Endothelial cell of umbilical vein (primary cell): ENCODE data around the gene NPTX1. TPM values are rescaled to one million over a fixed set of nuclear protein-coding genes. Genes with fewer than 3 reads are reported as not detected.

ENCODE experiments used
- BruUV-seq: library from RNA; stranded (reverse); fragments of 400-500 nt; replicated peaks from 2 replicates; lab custom pipeline; 2021; lab: Mats Ljungman, UMichigan
- CTCF ChIA-PET: fragments of 300-600, 350-600 bp; sonication (Branson Sonifier 250); formaldehyde crosslinking; loops from one replicate; lab custom pipeline; 2021; ENCODE audit warnings: antibody characterized with exemption, inconsistent platforms; lab: Charles Lee
- POLR2A ChIA-PET: fragments of 300-600, 350-600 bp; sonication (Branson Sonifier 250); formaldehyde crosslinking; loops from one replicate; lab custom pipeline; 2021; ENCODE audit warnings: antibody characterized with exemption, inconsistent platforms; lab: Charles Lee
- DNase-seq: peaks from one replicate; pipeline ENCODE4 v3.0.0-alpha.2; 2011; ENCODE audit warnings: low read depth, low spot score
- FAIRE-seq: peaks from 2 replicates; lab custom pipeline; 2011; peaks lifted over from hg19 to GRCh38; lab: Jason Lieb, UNC
- H2AFZ ChIP-seq: 2 replicates; pipeline ENCODE4 v1.6.0; 2012; ENCODE audit warnings: low read depth, low read length, control low read depth, inconsistent platforms
- H3K27ac ChIP-seq: 2 replicates; pipeline ENCODE4 v1.5.1; 2011; ENCODE audit warnings: low read depth, mild to moderate bottlenecking, control low read depth, low read length, moderate library complexity; ENCODE audit not compliant: insufficient read depth
- H3K27me3 ChIP-seq, 2 experiments: 2 replicates each; pipeline versions ENCODE4 v1.6.0 to v1.6.1; 2011; ENCODE audit warnings: low read length in 2 of 2, mixed read lengths in 1 of 2; ENCODE audit not compliant: control insufficient read depth in 2 of 2, insufficient read depth in 2 of 2
- H3K36me3 ChIP-seq, 2 experiments: 2 replicates in 1 of 2; 3 replicates in 1 of 2; pipeline ENCODE4 v1.5.1; 2011; ENCODE audit warnings: low read length in 2 of 2, mild to moderate bottlenecking in 1 of 2, moderate library complexity in 1 of 2; ENCODE audit not compliant: control insufficient read depth in 2 of 2, insufficient read depth in 2 of 2; ENCODE audit errors: extremely low read depth in 1 of 2
- H3K4me1 ChIP-seq: 3 replicates; pipeline ENCODE4 v1.5.1; 2011; ENCODE audit warnings: mild to moderate bottlenecking, low read length; ENCODE audit not compliant: control insufficient read depth, insufficient read depth; ENCODE audit errors: extremely low read depth
- H3K4me2 ChIP-seq: 2 replicates; pipeline ENCODE4 v1.6.1; 2011; ENCODE audit warnings: low read length, control low read depth, mixed read lengths; ENCODE audit not compliant: insufficient read depth
- H3K4me3 ChIP-seq, 3 experiments: fragments of 200-600 bp in 1 of 3; sonication (generic), shearing (Covaris generic) in 1 of 3; replicated peaks in 1 of 3; 2 replicates each; pipeline ENCODE4 v1.5.1; 2011 to 2016; ENCODE audit warnings: control low read depth in 3 of 3, low read length in 3 of 3, mild to moderate bottlenecking in 2 of 3, inconsistent platforms in 1 of 3, low read depth in 1 of 3, moderate library complexity in 1 of 3; ENCODE audit not compliant: insufficient read depth in 1 of 3
- H3K79me2 ChIP-seq: 2 replicates; pipeline ENCODE4 v1.6.0; 2012; ENCODE audit warnings: low read length, inconsistent platforms; ENCODE audit not compliant: control insufficient read depth, insufficient read depth
- H3K9ac ChIP-seq: replicated peaks from 2 replicates; pipeline ENCODE3; 2011; ENCODE audit warnings: low read length, control low read depth; ENCODE audit not compliant: insufficient read depth; ENCODE audit errors: extremely low read depth
- H3K9me1 ChIP-seq: replicated peaks from 3 replicates; pipeline ENCODE4 v1.6.0; 2011; ENCODE audit warnings: mild to moderate bottlenecking, low read length; ENCODE audit not compliant: control insufficient read depth, insufficient read depth; ENCODE audit errors: extremely low read depth
- H3K9me3 ChIP-seq: replicated peaks from 2 replicates; pipeline ENCODE4 v1.5.1; 2012; ENCODE audit warnings: low read length, inconsistent platforms; ENCODE audit not compliant: control insufficient read depth, insufficient read depth
- H4K20me1 ChIP-seq: replicated peaks from 2 replicates; pipeline ENCODE3; 2011; ENCODE audit warnings: mild to moderate bottlenecking, low read length; ENCODE audit not compliant: control insufficient read depth, insufficient read depth; ENCODE audit errors: extremely low read depth
- EZH2 ChIP-seq: IDR thresholded peaks from 2 replicates; pipeline ENCODE4 v1.6.1; 2012; ENCODE audit warnings: borderline replicate concordance, low read depth, mild to moderate bottlenecking, moderate library complexity, low read length, inconsistent platforms; ENCODE audit not compliant: severe bottlenecking
- FOS ChIP-seq: IDR thresholded peaks from 2 replicates; pipeline ENCODE4 v1.6.1; 2011; ENCODE audit warnings: mild to moderate bottlenecking, low read length, moderate library complexity, borderline replicate concordance; ENCODE audit not compliant: insufficient read depth
- GATA2 ChIP-seq: IDR thresholded peaks from 2 replicates; pipeline ENCODE4 v1.7.0; 2011; ENCODE audit warnings: low read depth, mild to moderate bottlenecking, moderate library complexity, mixed read lengths, low read length; ENCODE audit not compliant: insufficient read length, insufficient read depth
- JUN ChIP-seq: IDR thresholded peaks from 2 replicates; pipeline ENCODE4 v1.6.1; 2011; ENCODE audit warnings: borderline replicate concordance, low read depth; ENCODE audit not compliant: insufficient read length, insufficient read depth
- MYC ChIP-seq: IDR thresholded peaks from one replicate; pipeline ENCODE4 v1.6.1; 2011; ENCODE audit warnings: mild to moderate bottlenecking, low read depth, low read length
- POLR2A ChIP-seq: IDR thresholded peaks from 2 replicates; pipeline ENCODE4 v1.6.1; 2012; ENCODE audit warnings: low read depth, mild to moderate bottlenecking, control low read depth, low read length
- dilution Hi-C: fragments of 300-500 bp; cut with MboI; formaldehyde crosslinking; loops from one replicate; pipeline ENCODE4 v1.15.0; 2019; ENCODE audit warnings: low sequenced_read_pairs; ENCODE audit not compliant: extremely low pct_ligation_motif_present
- intact Hi-C: fragments of 100-400 bp; cut with micrococcal nuclease; formaldehyde crosslinking; loops from one replicate; pipeline ENCODE4 v1.10.0; 2022
- polyA plus RNA-seq, 4 experiments: library from polyadenylated mRNA; depleted of rRNA in 3 of 4; stranded (reverse) in 3 of 4; unstranded in 1 of 4; fragments of >200 nt; gene quantifications; 2 replicates each; pipeline versions ENCODE4 v1.2.1 to v1.2.3, GENCODE V29; 2011 to 2012; ENCODE audit warnings: missing spikeins in 1 of 4
- total RNA-seq: library from RNA; stranded (reverse); gene quantifications from 2 replicates; pipeline ENCODE4 v1.2.3, GENCODE V29; 2021
- TF ChIP-seq, protein P1 (sequence below): IDR thresholded peaks from 2 replicates; pipeline ENCODE4 v1.6.1; 2011; ENCODE audit not compliant: insufficient read depth, insufficient read length
- TF ChIP-seq, protein P2 (sequence below), 2 donors: IDR thresholded peaks; 1 replicate in 1 of 2; 2 replicates in 1 of 2; pipeline ENCODE4 v1.5.1; 2011; ENCODE audit warnings: low read length in 2 of 2, mild to moderate bottlenecking in 2 of 2, moderate library complexity in 2 of 2, control low read depth in 1 of 2, inconsistent platforms in 1 of 2, low read depth in 1 of 2; ENCODE audit not compliant: insufficient read depth in 1 of 2; ENCODE audit errors: extremely low read depth in 1 of 2

NPTX1 gene
- total and polyA plus RNA-seq, 2 donors (not counting 3 experiments of a cell fraction or from before 2014, with no cell fraction given), result 0.03 TPM; not detected in 1

GRCh38 chr17:80446645-80447405 lies 29.6 kb downstream of the NPTX1 start:
- Histone ChIP-seq H3K4me2 (no peak overlapping the region), H3K27ac (no peak overlapping the region), H3K9me1 (no peaks in the 10 kb centered on the region), H4K20me1 (no peaks in the 10 kb centered on the region), H3K9ac (no peak overlapping the region), H3K4me3 (no peak overlapping the region), H3K36me3 (no peaks in the 10 kb centered on the region), H3K79me2 (no peaks in the 10 kb centered on the region), H3K27me3 (no peaks in the 10 kb centered on the region), H2AFZ (no peak overlapping the region), H3K4me1 (no peaks in the 10 kb centered on the region), H3K9me3 (no peaks in the 10 kb centered on the region)
- no peak for TF ChIP-seq GATA2
- no peak for TF ChIP-seq EZH2
- no peak for TF ChIP-seq MYC
- TF ChIP-seq, protein P1, sequence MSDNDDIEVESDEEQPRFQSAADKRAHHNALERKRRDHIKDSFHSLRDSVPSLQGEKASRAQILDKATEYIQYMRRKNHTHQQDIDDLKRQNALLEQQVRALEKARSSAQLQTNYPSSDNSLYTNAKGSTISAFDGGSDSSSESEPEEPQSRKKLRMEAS, result no peak
- no peak for TF ChIP-seq FOS
- TF ChIP-seq, protein P2, sequence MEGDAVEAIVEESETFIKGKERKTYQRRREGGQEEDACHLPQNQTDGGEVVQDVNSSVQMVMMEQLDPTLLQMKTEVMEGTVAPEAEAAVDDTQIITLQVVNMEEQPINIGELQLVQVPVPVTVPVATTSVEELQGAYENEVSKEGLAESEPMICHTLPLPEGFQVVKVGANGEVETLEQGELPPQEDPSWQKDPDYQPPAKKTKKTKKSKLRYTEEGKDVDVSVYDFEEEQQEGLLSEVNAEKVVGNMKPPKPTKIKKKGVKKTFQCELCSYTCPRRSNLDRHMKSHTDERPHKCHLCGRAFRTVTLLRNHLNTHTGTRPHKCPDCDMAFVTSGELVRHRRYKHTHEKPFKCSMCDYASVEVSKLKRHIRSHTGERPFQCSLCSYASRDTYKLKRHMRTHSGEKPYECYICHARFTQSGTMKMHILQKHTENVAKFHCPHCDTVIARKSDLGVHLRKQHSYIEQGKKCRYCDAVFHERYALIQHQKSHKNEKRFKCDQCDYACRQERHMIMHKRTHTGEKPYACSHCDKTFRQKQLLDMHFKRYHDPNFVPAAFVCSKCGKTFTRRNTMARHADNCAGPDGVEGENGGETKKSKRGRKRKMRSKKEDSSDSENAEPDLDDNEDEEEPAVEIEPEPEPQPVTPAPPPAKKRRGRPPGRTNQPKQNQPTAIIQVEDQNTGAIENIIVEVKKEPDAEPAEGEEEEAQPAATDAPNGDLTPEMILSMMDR (IDR thresholded peaks at IDR 0.05; ENCODE audit: extremely low read depth in 1 of 2, insufficient read depth in 1 of 2, low read depth in 1 of 2, low read length in 2 of 2), result no peak
- no peak for TF ChIP-seq JUN
- no peak for TF ChIP-seq POLR2A
- POLR2A ChIA-PET, result no interaction called here
- CTCF ChIA-PET, result no interaction called here
- no TSS peak for BruUV-seq
- no peak for FAIRE-seq
- no peak for DNase-seq
- intact Hi-C loops (no loop called here), dilution Hi-C loops (no loop called here)
